BLaER1 (cell line): ENCODE data around the gene ST7.

Experiments used
- H3K27ac ChIP-seq: shearing (Covaris generic); formaldehyde crosslinking; 2 replicates; pipeline ENCODE4 v1.8.1; 2022
- H3K27me3 ChIP-seq: shearing (Covaris generic); formaldehyde crosslinking; 2 replicates; pipeline ENCODE4 v1.8.1; 2022
- H3K36me3 ChIP-seq: shearing (Covaris generic); formaldehyde crosslinking; 2 replicates; pipeline ENCODE4 v1.8.1; 2022
- H3K4me1 ChIP-seq: shearing (Covaris generic); formaldehyde crosslinking; 2 replicates; pipeline ENCODE4 v1.8.1; 2022
- H3K4me2 ChIP-seq: shearing (Covaris generic); formaldehyde crosslinking; 2 replicates; pipeline ENCODE4 v1.8.1; 2022
- H3K4me3 ChIP-seq: shearing (Covaris generic); formaldehyde crosslinking; 2 replicates; pipeline ENCODE4 v1.8.1; 2022
- H3K9ac ChIP-seq: shearing (Covaris generic); formaldehyde crosslinking; 2 replicates; pipeline ENCODE4 v1.8.1; 2022
- H3K9me3 ChIP-seq: shearing (Covaris generic); formaldehyde crosslinking; 2 replicates; pipeline ENCODE4 v1.8.1; 2022
- H4K20me1 ChIP-seq: shearing (Covaris generic); formaldehyde crosslinking; 2 replicates; pipeline ENCODE4 v1.8.1; 2022
- Cebpa-rat ChIP-seq: shearing (Covaris generic); IDR thresholded peaks from 2 replicates; pipeline ENCODE4 v1.8.1; 2022

Gene ST7

GRCh38 chr7:117051808-117052207, 98.5 kb downstream of the ST7 start:
- H3K9ac ChIP-seq = no peak overlapping the region
- H4K20me1 ChIP-seq = no peaks in the 10 kb centered on the region
- no peak overlapping the region for H3K4me3 ChIP-seq
- peaks cover 11% of the 10 kb centered on the region for H3K4me1 ChIP-seq
- no peak overlapping the region for H3K4me2 ChIP-seq
- no peaks in the 10 kb centered on the region for H3K9me3 ChIP-seq
- H3K27ac ChIP-seq = no peak overlapping the region
- no peak for TF ChIP-seq Cebpa-rat
- H3K36me3 ChIP-seq = no peaks in the 10 kb centered on the region
- no peaks in the 10 kb centered on the region for H3K27me3 ChIP-seq

DNA sequence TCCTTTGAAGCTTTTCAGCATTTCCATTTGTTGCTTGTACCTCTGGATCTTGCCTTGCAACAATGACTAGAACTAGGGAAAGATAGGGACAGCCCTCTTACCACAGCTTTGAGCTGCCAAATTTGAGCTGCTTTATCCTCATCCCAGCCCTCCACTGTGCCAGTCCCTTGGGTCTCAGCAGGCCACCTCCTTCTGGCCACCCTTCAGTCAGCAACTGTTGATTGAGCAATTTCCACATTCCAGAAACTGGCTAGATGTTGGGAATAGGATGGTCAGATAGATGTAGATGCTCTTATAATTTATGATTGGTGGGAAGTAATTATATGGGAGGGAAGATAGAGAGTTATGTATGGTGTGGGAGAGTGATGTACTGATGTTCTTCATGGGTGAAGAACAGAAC, 100.1 kb downstream of the ST7 start:
- H3K27me3 ChIP-seq = no peaks in the 10 kb centered on the region
- H4K20me1 ChIP-seq = no peaks in the 10 kb centered on the region

DNA sequence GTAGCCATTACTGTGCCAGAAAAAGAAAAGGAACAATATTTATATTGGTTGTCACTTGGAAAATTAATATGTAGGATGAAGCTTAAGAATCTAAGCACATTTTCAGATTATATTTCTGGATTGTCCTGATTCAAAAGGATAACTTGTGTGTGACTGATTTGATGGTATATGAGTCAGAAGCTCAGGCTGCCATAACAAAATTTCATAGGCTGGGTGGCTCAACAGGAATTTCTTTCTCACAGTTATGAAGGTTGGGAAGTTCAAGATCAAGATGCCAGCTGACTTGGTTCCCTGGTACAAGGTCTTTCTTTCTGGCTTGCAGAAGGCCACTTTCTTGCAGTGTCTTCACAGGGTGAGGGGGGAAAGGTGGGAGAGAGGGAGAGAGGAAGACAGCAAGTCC, 108.5 kb downstream of the ST7 start:
- Histone ChIP-seq H3K4me1 (peaks cover 10% of the 10 kb centered on the region), H3K9me3 (no peaks in the 10 kb centered on the region), H4K20me1 (no peaks in the 10 kb centered on the region), H3K4me2 (no peak overlapping the region), H3K27me3 (no peaks in the 10 kb centered on the region), H3K4me3 (no peak overlapping the region), H3K36me3 (no peaks in the 10 kb centered on the region), H3K27ac (no peak overlapping the region), H3K9ac (no peak overlapping the region)
- no peak for TF ChIP-seq Cebpa-rat

More for the DNA sequence above, 100.1 kb downstream of the ST7 start:
- TF ChIP-seq Cebpa-rat = no peak
- H3K4me1 ChIP-seq = peaks cover 7% of the 10 kb centered on the region
- no peak overlapping the region for H3K4me2 ChIP-seq
- no peaks in the 10 kb centered on the region for H3K9me3 ChIP-seq
- H3K36me3 ChIP-seq = no peaks in the 10 kb centered on the region
- H3K4me3 ChIP-seq = no peak overlapping the region
- no peak overlapping the region for H3K27ac ChIP-seq
- no peak overlapping the region for H3K9ac ChIP-seq

GRCh38 chr7:117062300-117062699, 109.0 kb downstream of the ST7 start:
- Histone ChIP-seq H3K36me3 (no peaks in the 10 kb centered on the region), H3K4me1 (peaks cover 11% of the 10 kb centered on the region), H3K4me3 (no peak overlapping the region), H3K9me3 (no peaks in the 10 kb centered on the region), H3K4me2 (no peak overlapping the region), H4K20me1 (no peaks in the 10 kb centered on the region), H3K27ac (no peak overlapping the region), H3K27me3 (no peaks in the 10 kb centered on the region), H3K9ac (no peak overlapping the region)
- TF ChIP-seq Cebpa-rat = no peak

DNA sequence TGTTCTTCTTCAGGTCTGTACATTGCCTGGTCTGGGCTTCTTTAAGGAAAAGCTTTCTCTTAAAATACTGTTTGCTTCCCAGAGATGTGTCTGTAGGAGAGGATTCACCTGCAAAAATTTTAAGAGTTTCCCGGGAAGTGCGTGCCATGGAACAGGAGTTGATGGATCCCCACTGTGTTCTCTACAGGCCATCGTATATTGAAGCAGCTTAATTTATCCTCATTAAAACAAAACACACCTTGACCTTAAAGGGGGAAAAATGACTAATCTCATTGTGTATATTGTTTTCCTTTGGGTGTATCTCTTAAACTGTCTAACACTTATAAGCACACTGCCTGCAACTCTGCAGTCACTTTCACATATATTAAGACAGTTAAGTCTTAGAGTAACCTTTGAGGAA, 111.4 kb downstream of the ST7 start:
- no peak for TF ChIP-seq Cebpa-rat
- no peak overlapping the region for H3K4me3 ChIP-seq
- no peak overlapping the region for H3K4me2 ChIP-seq
- no peaks in the 10 kb centered on the region for H3K36me3 ChIP-seq
- no peak overlapping the region for H3K9ac ChIP-seq
- no peaks in the 10 kb centered on the region for H3K27me3 ChIP-seq
- H3K9me3 ChIP-seq = no peaks in the 10 kb centered on the region
- no peaks in the 10 kb centered on the region for H4K20me1 ChIP-seq
- peaks cover 11% of the 10 kb centered on the region for H3K4me1 ChIP-seq
- H3K27ac ChIP-seq = no peak overlapping the region

GRCh38 chr7:117065571-117066150, 112.4 kb downstream of the ST7 start:
- Histone ChIP-seq H3K27ac (no peak overlapping the region), H3K9me3 (0 out of 2 replicates have a peak, but pooled peaks cover 5% of the 10 kb centered on the region), H3K36me3 (no peaks in the 10 kb centered on the region), H3K4me1 (peaks cover 7% of the 10 kb centered on the region), H3K4me3 (no peak overlapping the region), H3K9ac (no peak overlapping the region), H3K27me3 (no peaks in the 10 kb centered on the region), H3K4me2 (no peak overlapping the region), H4K20me1 (no peaks in the 10 kb centered on the region)
- TF ChIP-seq Cebpa-rat = no peak

DNA sequence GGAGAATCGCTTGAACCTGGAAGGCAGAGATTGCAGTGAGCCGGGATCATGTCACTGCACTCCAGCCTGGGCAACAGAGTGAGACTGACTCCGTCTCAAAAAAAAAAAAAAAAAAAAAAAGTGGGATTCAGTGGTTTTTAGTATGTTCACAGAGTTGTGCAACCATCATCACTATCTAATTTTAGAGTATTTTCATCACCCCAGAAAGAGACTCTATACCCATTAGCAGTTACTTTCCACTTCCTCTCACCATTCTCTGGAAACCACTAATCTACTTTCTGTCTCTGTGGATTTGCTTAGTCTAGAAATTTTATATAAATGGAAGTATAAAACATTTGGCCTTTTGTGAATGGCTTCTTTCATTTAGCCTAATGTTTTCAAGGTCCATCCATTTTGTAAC, 113.4 kb downstream of the ST7 start:
- H4K20me1 ChIP-seq = no peaks in the 10 kb centered on the region
- H3K4me3 ChIP-seq = no peak overlapping the region
- no peak for TF ChIP-seq Cebpa-rat
- no peak overlapping the region for H3K9ac ChIP-seq
- H3K27ac ChIP-seq = no peak overlapping the region
- peak overlapping the region; percentile 14; the same call in 1 of the 2 replicates for H3K4me2 ChIP-seq
- H3K27me3 ChIP-seq = no peaks in the 10 kb centered on the region
- H3K4me1 ChIP-seq = peaks cover 7% of the 10 kb centered on the region
- H3K9me3 ChIP-seq = 0 out of 2 replicates have a peak, but pooled peaks cover 8% of the 10 kb centered on the region
- no peaks in the 10 kb centered on the region for H3K36me3 ChIP-seq

DNA sequence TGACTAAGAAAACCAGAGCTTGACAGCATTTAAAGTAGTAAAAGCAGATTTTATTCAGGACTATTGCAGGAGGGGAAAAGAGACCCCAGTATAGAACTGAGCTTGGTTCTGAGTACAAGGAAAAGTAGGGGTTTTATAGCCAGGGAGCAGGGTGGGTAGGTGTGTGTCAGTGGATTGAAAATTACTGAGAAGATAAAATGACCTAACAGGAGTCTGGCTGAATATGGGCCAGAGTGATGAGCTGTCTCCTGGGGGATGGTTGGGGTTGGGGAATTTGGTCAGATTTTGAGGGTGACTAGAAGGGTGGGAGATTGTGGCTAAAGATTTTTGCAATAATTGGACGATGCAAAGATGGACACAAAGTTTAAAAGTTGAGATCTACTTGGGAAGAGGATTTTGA, 114.0 kb downstream of the ST7 start:
- TF ChIP-seq Cebpa-rat = no peak

GRCh38 chr7:117068511-117069145, 115.3 kb downstream of the ST7 start:
- H3K4me2 ChIP-seq = no peak overlapping the region
- H3K27me3 ChIP-seq = no peaks in the 10 kb centered on the region
- TF ChIP-seq Cebpa-rat = no peak
- peaks cover 13% of the 10 kb centered on the region for H3K4me1 ChIP-seq
- no peaks in the 10 kb centered on the region for H4K20me1 ChIP-seq
- no peak overlapping the region for H3K9ac ChIP-seq
- H3K4me3 ChIP-seq = no peak overlapping the region
- 0 out of 2 replicates have a peak, but pooled peaks cover 8% of the 10 kb centered on the region for H3K9me3 ChIP-seq
- no peaks in the 10 kb centered on the region for H3K36me3 ChIP-seq
- no peak overlapping the region for H3K27ac ChIP-seq

More for the DNA sequence above, 114.0 kb downstream of the ST7 start:
- 0 out of 2 replicates have a peak, but pooled peaks cover 8% of the 10 kb centered on the region for H3K9me3 ChIP-seq
- no peak overlapping the region for H3K9ac ChIP-seq
- H3K4me1 ChIP-seq = peaks cover 7% of the 10 kb centered on the region
- no peak overlapping the region for H3K4me3 ChIP-seq
- H3K27me3 ChIP-seq = no peaks in the 10 kb centered on the region
- H3K36me3 ChIP-seq = no peaks in the 10 kb centered on the region
- no peaks in the 10 kb centered on the region for H4K20me1 ChIP-seq
- no peak overlapping the region for H3K27ac ChIP-seq
- no peak overlapping the region for H3K4me2 ChIP-seq

DNA sequence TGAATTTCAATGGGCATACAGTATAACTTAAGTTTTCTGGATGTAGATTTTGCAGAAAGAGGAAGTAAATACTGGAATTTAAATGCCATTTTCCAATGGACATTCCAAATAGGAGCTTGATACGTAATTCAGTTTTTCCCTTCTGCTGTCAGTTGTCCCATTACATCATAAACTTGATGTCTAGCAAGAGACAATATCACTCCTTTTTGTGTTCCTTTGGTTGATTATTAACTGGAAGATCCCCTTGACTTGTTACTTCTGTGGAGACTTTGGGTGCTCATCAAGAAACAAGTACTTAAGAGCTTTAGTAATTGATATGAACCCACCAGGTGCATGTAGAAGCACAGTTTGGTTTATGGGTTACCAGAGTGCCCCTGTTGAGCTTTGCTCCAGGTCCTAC, 116.1 kb downstream of the ST7 start:
- no peak overlapping the region for H3K9ac ChIP-seq
- H3K36me3 ChIP-seq = no peaks in the 10 kb centered on the region
- H3K27me3 ChIP-seq = no peaks in the 10 kb centered on the region
- H3K27ac ChIP-seq = no peak overlapping the region
- peaks cover 13% of the 10 kb centered on the region for H3K4me1 ChIP-seq
- H3K4me3 ChIP-seq = no peak overlapping the region
- H4K20me1 ChIP-seq = no peaks in the 10 kb centered on the region
- H3K4me2 ChIP-seq = no peak overlapping the region
- no peak for TF ChIP-seq Cebpa-rat
- H3K9me3 ChIP-seq = 0 out of 2 replicates have a peak, but pooled peaks cover 8% of the 10 kb centered on the region
